Sigmoid colon (tissue), 7 donors: ENCODE data around the gene SPTLC1. TPM values are rescaled to one million over a fixed set of nuclear protein-coding genes. Genes with fewer than 3 reads are reported as not detected.

ENCODE experiments used
- DNase-seq: peaks from one replicate; pipeline ENCODE4 v3.0.0-alpha.2; 2019
- H3K27ac ChIP-seq, 4 donors: fragments of 200-600 bp; sonication (generic); one replicate each; pipeline ENCODE4 v1.5.1; 2016 to 2019; ENCODE audit warnings: mild to moderate bottlenecking in 1 of 4
- H3K27me3 ChIP-seq, 3 donors: fragments of 200-600 bp; sonication (generic); one replicate each; pipeline ENCODE4 v1.5.1; 2019; ENCODE audit warnings: mild to moderate bottlenecking in 1 of 3
- H3K36me3 ChIP-seq, 4 donors: fragments of 200-600 bp; sonication (generic); one replicate each; pipeline ENCODE4 v1.5.1; 2016 to 2019
- H3K4me1 ChIP-seq, 4 donors: fragments of 200-600 bp; sonication (generic); one replicate each; pipeline ENCODE4 v1.5.1; 2017 to 2019
- H3K4me3 ChIP-seq, 4 donors: fragments of 200-600 bp; sonication (generic); one replicate each; pipeline ENCODE4 v1.5.1; 2017 to 2019; ENCODE audit warnings: mild to moderate bottlenecking in 2 of 4, moderate library complexity in 1 of 4
- H3K9me3 ChIP-seq, 4 donors: fragments of 200-600 bp in 3 of 4; sonication (generic) in 3 of 4; one replicate each; pipeline versions ENCODE4 v1.5.1 to v1.6.1; 2013 to 2019
- CTCF ChIP-seq, 4 experiments: fragments of 450-650 bp in 3 of 4; fragments of 200-600 bp in 1 of 4; IDR thresholded peaks; one replicate each; pipeline ENCODE4 v1.5.1; 2016 to 2019; ENCODE audit warnings: antibody characterized with exemption in 4 of 4, mild to moderate bottlenecking in 3 of 4, moderate library complexity in 2 of 4
- EP300 ChIP-seq, 4 donors: sonication (generic); formaldehyde crosslinking; IDR thresholded peaks; one replicate each; pipeline ENCODE4 v1.6.1; 2017; ENCODE audit warnings: antibody characterized with exemption in 4 of 4
- POLR2A ChIP-seq, 2 donors: fragments of 450-650 bp; IDR thresholded peaks; one replicate each; pipeline ENCODE4 v1.6.1; 2016; ENCODE audit warnings: antibody characterized with exemption in 2 of 2, mild to moderate bottlenecking in 2 of 2, moderate library complexity in 2 of 2
- POLR2AphosphoS5 ChIP-seq, 4 donors: sonication (generic); formaldehyde crosslinking; IDR thresholded peaks; one replicate each; pipeline ENCODE4 v1.6.1; 2017; ENCODE audit warnings: antibody characterized with exemption in 4 of 4
- WGBS, 2 donors: extraction: QIAGEN DNeasy Blood & Tissue Kit; methylation state at CpG; one replicate each; pipeline ENCODE4 v1.1.7; 2013; 5-methylcytosine and 5-hydroxymethylcytosine counted together
- intact Hi-C: fragments of 100-400 bp; cut with DNase I; formaldehyde crosslinking; loops from one replicate; pipeline ENCODE4 v1.15.1; 2023
- polyA plus RNA-seq, 3 donors: library from polyadenylated mRNA; stranded (reverse); fragments of 200-250 nt; gene quantifications; one replicate each; pipeline ENCODE4 v1.2.3, GENCODE V29; 2013
- total RNA-seq, 4 donors: library from RNA; depleted of rRNA; stranded (reverse); fragments of >200 nt; gene quantifications; one replicate each; pipeline ENCODE4 v1.1.0, GENCODE V29; 2016
- donor health status: healthy with polysubstance abuse.
- donor health status: Bipolar disorder and iron deficiency.
- donor health status: healthy.

SPTLC1 gene
- total and polyA plus RNA-seq, 7 donors, result 10.2 to 75.4 (median 55.0) TPM

- Histone ChIP-seq H3K36me3 (peaks cover 0 to 33% (median 8%) of the 10 kb centered on the region in 4 donors), H3K9me3 (no peaks in the 10 kb centered on the region), H3K4me3 (peak overlapping the region in 1 of 4 donors; percentile 13), H3K4me1 (peaks cover 0 to 51% (median 38%) of the 10 kb centered on the region in 4 donors), H3K27ac (peak overlapping the region; percentile 63 to 86 (median 80)), H3K27me3 (no peaks in the 10 kb centered on the region)
- TF ChIP-seq POLR2A (IDR thresholded peaks at IDR 0.05) (no peak), EP300 (IDR thresholded peaks at IDR 0.05) (no peak), CTCF (IDR thresholded peaks at IDR 0.05) (no peak), POLR2AphosphoS5 (IDR thresholded peaks at IDR 0.05) (no peak)
- no peak for DNase-seq
- intact Hi-C loops, result loop anchor here (5.0 to 10.0 kb wide), 3 partner anchors 142 to 614 kb away; partner anchors contain the start of gene NFIL3
- 66 to 73% methylated on average over 2 of the region's 2 CpGs for WGBS, 2 donors
Measured at GRCh38 chr9:92036756-92037155, 78.5 kb downstream of the SPTLC1 start.

- WGBS, 2 donors, result 90 to 91% methylated on average over 5 of the region's 5 CpGs
- H3K27ac ChIP-seq, result peak overlapping the region; percentile 63 to 86 (median 80)
Measured at GRCh38 chr9:92036411-92036746, 78.8 kb downstream of the SPTLC1 start.

GRCh38 chr9:92035687-92036410 lies 79.4 kb downstream of the SPTLC1 start:
- 74 to 86% methylated on average over 12 of the region's 12 CpGs for WGBS, 2 donors
- Histone ChIP-seq H3K4me3 (peak overlapping the region in 1 of 4 donors; percentile 13), H3K9me3 (no peaks in the 10 kb centered on the region), H3K27me3 (no peaks in the 10 kb centered on the region), H3K27ac (peak overlapping the region; percentile 63 to 86 (median 80)), H3K4me1 (peaks cover 0 to 51% (median 38%) of the 10 kb centered on the region in 4 donors), H3K36me3 (peaks cover 0 to 29% (median 8%) of the 10 kb centered on the region in 4 donors)
- intact Hi-C loops, result loop anchor here (1.0 to 10.0 kb wide), 4 partner anchors 84 to 614 kb away; partner anchors contain the start of gene NFIL3
- peak; percentile 93 for DNase-seq
- TF ChIP-seq POLR2AphosphoS5 (IDR thresholded peaks at IDR 0.05) (peak; percentile 79 to 88 (median 86)), EP300 (IDR thresholded peaks at IDR 0.05) (peak; percentile 62 to 87 (median 67)), CTCF (IDR thresholded peaks at IDR 0.05) (no peak)

More at GRCh38 chr9:92036411-92036746, 78.8 kb downstream of the SPTLC1 start:
- no peaks in the 10 kb centered on the region for H3K27me3 ChIP-seq
- TF ChIP-seq CTCF (IDR thresholded peaks at IDR 0.05), result no peak
- peak in 2 of 4 donors; percentile 20 to 51 for TF ChIP-seq POLR2AphosphoS5 (IDR thresholded peaks at IDR 0.05)
- no peak for DNase-seq
- peaks cover 0 to 51% (median 38%) of the 10 kb centered on the region in 4 donors for H3K4me1 ChIP-seq
- H3K36me3 ChIP-seq, result peaks cover 0 to 31% (median 8%) of the 10 kb centered on the region in 4 donors
- H3K9me3 ChIP-seq, result no peaks in the 10 kb centered on the region
- intact Hi-C loops, result loop anchor here (5.0 to 10.0 kb wide), 3 partner anchors 142 to 614 kb away; partner anchors contain the start of gene NFIL3
- peak overlapping the region in 1 of 4 donors; percentile 13 for H3K4me3 ChIP-seq

GRCh38 chr9:92035146-92035545 lies 80.1 kb downstream of the SPTLC1 start:
- intact Hi-C loops, result loop anchor here (1.0 to 10.0 kb wide), 4 partner anchors 83 to 613 kb away; partner anchors contain the start of gene NFIL3
- Histone ChIP-seq H3K27me3 (no peaks in the 10 kb centered on the region), H3K36me3 (peaks cover 0 to 29% (median 8%) of the 10 kb centered on the region in 4 donors), H3K9me3 (no peaks in the 10 kb centered on the region), H3K4me1 (peaks cover 0 to 51% (median 38%) of the 10 kb centered on the region in 4 donors), H3K4me3 (no peak overlapping the region), H3K27ac (peak overlapping the region; percentile 63 to 86 (median 80))
- no peak for TF ChIP-seq CTCF (IDR thresholded peaks at IDR 0.05)
- peak in 1 of 4 donors; percentile 9 for TF ChIP-seq EP300 (IDR thresholded peaks at IDR 0.05)
- TF ChIP-seq POLR2A (IDR thresholded peaks at IDR 0.05), result no peak
- no peak for TF ChIP-seq POLR2AphosphoS5 (IDR thresholded peaks at IDR 0.05)
- WGBS, 2 donors, result 76 to 82% methylated on average over 4 of the region's 4 CpGs
- DNase-seq, result peak; percentile 75
